Hematopoietic multipotent progenitor cell treated with erythropoietin and hydrocortisone succinate and interleukin-3 and kit ligand, for 8 days (in vitro differentiated cells): ENCODE measurements around the gene PFDN1.
"Not testable (repeated sequence)": the region's sequence is repeated elsewhere in the genome, so short reads cannot be mapped to it uniquely, and the experiment has no call there.

Experiments used
- DNase-seq: peaks from one replicate; pipeline ENCODE4 v3.0.0-alpha.2; 2015

PFDN1 gene

GRCh38 chr5:140207250-140207964 is 95.5 kb downstream of the PFDN1 start:
- no peak for DNase-seq

- no peak for DNase-seq
Measured at GRCh38 chr5:140205952-140206351, 96.9 kb downstream of the PFDN1 start.

- DNase-seq, result no peak
Measured at GRCh38 chr5:140205216-140205615, 97.7 kb downstream of the PFDN1 start.

GRCh38 chr5:140202610-140203009 is 100.3 kb downstream of the PFDN1 start:
- no peak for DNase-seq

- DNase-seq, result no peak
Measured at GRCh38 chr5:140202078-140202477, 100.8 kb downstream of the PFDN1 start.

- DNase-seq, result not testable (repeated sequence)
Measured at GRCh38 chr5:140198915-140199314, 104.0 kb downstream of the PFDN1 start.

GRCh38 chr5:140197023-140197422 is 105.9 kb downstream of the PFDN1 start:
- no peak for DNase-seq

- no peak for DNase-seq
Measured at GRCh38 chr5:140196115-140196814, 106.6 kb downstream of the PFDN1 start.
